GM19395 (cell line): ENCODE data around the gene SCFD2.

ENCODE experiments used
- ATAC-seq: cut with Tn5 transposase; IDR thresholded peaks from one replicate; pipeline ENCODE4 v1.9.1; 2021; ENCODE audit warnings: mild to moderate bottlenecking, moderate library complexity; ENCODE audit not compliant: unreplicated experiment

Gene SCFD2

GRCh38 chr4:52894443-52894842, 471.4 kb downstream of the SCFD2 start:
- no peak for ATAC-seq

GRCh38 chr4:52892880-52893279, 473.0 kb downstream of the SCFD2 start:
- ATAC-seq, result no peak

GRCh38 chr4:52891743-52892142, 474.1 kb downstream of the SCFD2 start:
- no peak for ATAC-seq

GRCh38 chr4:52890521-52890791, 475.4 kb downstream of the SCFD2 start:
- no peak for ATAC-seq

- no peak for ATAC-seq
These were observed 475.9 kb downstream of the SCFD2 start for GRCh38 chr4:52889778-52890520.

- no peak for ATAC-seq
These were observed 476.5 kb downstream of the SCFD2 start for GRCh38 chr4:52889354-52889753.

GRCh38 chr4:52884994-52885393, 480.9 kb downstream of the SCFD2 start:
- ATAC-seq, result no peak

GRCh38 chr4:52883707-52884669, 481.9 kb downstream of the SCFD2 start:
- ATAC-seq, result no peak

- no peak for ATAC-seq
These were observed 482.7 kb downstream of the SCFD2 start for GRCh38 chr4:52883183-52883621.

- ATAC-seq, result no peak
These were observed 484.9 kb downstream of the SCFD2 start for GRCh38 chr4:52880994-52881393.

GRCh38 chr4:52879471-52879870, 486.4 kb downstream of the SCFD2 start:
- no peak for ATAC-seq

GRCh38 chr4:52877694-52878093, 488.2 kb downstream of the SCFD2 start:
- no peak for ATAC-seq

- ATAC-seq, result no peak
These were observed 488.8 kb downstream of the SCFD2 start for GRCh38 chr4:52877036-52877435.

- no peak for ATAC-seq
These were observed 489.8 kb downstream of the SCFD2 start for GRCh38 chr4:52876069-52876468.

GRCh38 chr4:52874948-52875347, 490.9 kb downstream of the SCFD2 start:
- ATAC-seq, result no peak

GRCh38 chr4:52873861-52874343, 492.0 kb downstream of the SCFD2 start:
- no peak for ATAC-seq

GRCh38 chr4:52873191-52873590, 492.7 kb downstream of the SCFD2 start:
- no peak for ATAC-seq

- no peak for ATAC-seq
These were observed 495.6 kb downstream of the SCFD2 start for GRCh38 chr4:52870225-52870624.

GRCh38 chr4:52869656-52870055, 496.2 kb downstream of the SCFD2 start:
- no peak for ATAC-seq

- no peak for ATAC-seq
These were observed 496.7 kb downstream of the SCFD2 start for GRCh38 chr4:52869196-52869595.

- ATAC-seq, result no peak
These were observed 497.7 kb downstream of the SCFD2 start for GRCh38 chr4:52868133-52868532.

GRCh38 chr4:52867163-52867562, 498.7 kb downstream of the SCFD2 start:
- no peak for ATAC-seq
